ENCODE data around the gene STAG2. TPM values are rescaled to one million over a fixed set of nuclear protein-coding genes. Genes with fewer than 3 reads are reported as not detected.

STAG2 gene
- 61.9 and 70.9 TPM in 2 replicates for total RNA-seq
- polyA plus RNA-seq = 16.5 and 20.3 TPM in 2 replicates

- Histone ChIP-seq H3K9me2 (replicated peaks; ENCODE audit: insufficient read depth) (no peaks in the 10 kb centered on the region), H3K9me3 (ENCODE audit: low read depth) (no peaks in the 10 kb centered on the region), H3K79me2 (peaks cover 47% of the 10 kb centered on the region), H3K36me3 (replicated peaks; ENCODE audit: insufficient read depth, low read depth) (no peaks in the 10 kb centered on the region), H3K4me2 (peak within 1 kb of the TSS; percentile 69), H3K4me3 (peak within 1 kb of the TSS; percentile 80), H3K27me3 (no peaks in the 10 kb centered on the region), H4K20me1 (ENCODE audit: insufficient read depth, poor library complexity, severe bottlenecking) (peaks cover 28% of the 10 kb centered on the region), H2AFZ (peak within 1 kb of the TSS; percentile 67), H3K4me1 (ENCODE audit: insufficient read depth) (peaks cover 5% of the 10 kb centered on the region), H3K27ac (peak within 1 kb of the TSS; percentile 100)
- WGBS (ENCODE audit: low lambda C conversion rate, missing lambda C conversion rate) = 40% methylated on average over 28 of the region's 38 CpGs
- DNase-seq (ENCODE audit: low spot score) = peak; percentile 90
- no peak for TF ChIP-seq EZH2 (IDR thresholded peaks at IDR 0.05; ENCODE audit: borderline replicate concordance)
- TF ChIP-seq CTCF (IDR thresholded peaks at IDR 0.05; ENCODE audit: poor library complexity) = no peak
- no peak for TF ChIP-seq EZH2phosphoT487 (IDR thresholded peaks at IDR 0.05; ENCODE audit: low read depth, severe bottlenecking, unreplicated experiment)
Observed at GRCh38 chrX:123961268-123962005, at the start of gene STAG2. TSS of gene STAG2 (plus strand) at chrX:123961706. CDS start at chrX:124022628, 60,922 bp downstream.

- H3K27ac ChIP-seq = no peak overlapping the region
Observed at GRCh38 chrX:123917069-123917468, 44.4 kb upstream of the STAG2 start.

GRCh38 chrX:123918106-123918721 is 43.3 kb upstream of the STAG2 start:
- no peaks in the 10 kb centered on the region for H3K27me3 ChIP-seq
- H4K20me1 ChIP-seq (ENCODE audit: insufficient read depth, poor library complexity, severe bottlenecking) = no peaks in the 10 kb centered on the region
- H3K4me1 ChIP-seq (ENCODE audit: insufficient read depth) = no peaks in the 10 kb centered on the region
- H2AFZ ChIP-seq = no peak overlapping the region
- H3K27ac ChIP-seq = no peak overlapping the region
- no peak for DNase-seq (ENCODE audit: low spot score)
- no peaks in the 10 kb centered on the region for H3K9me2 ChIP-seq (replicated peaks; ENCODE audit: insufficient read depth)
- H3K4me2 ChIP-seq = no peak overlapping the region
- no peak for TF ChIP-seq EZH2phosphoT487 (IDR thresholded peaks at IDR 0.05; ENCODE audit: low read depth, severe bottlenecking, unreplicated experiment)
- TF ChIP-seq EZH2 (IDR thresholded peaks at IDR 0.05; ENCODE audit: borderline replicate concordance) = no peak
- no peak for TF ChIP-seq CTCF (IDR thresholded peaks at IDR 0.05; ENCODE audit: poor library complexity)
- WGBS (ENCODE audit: low lambda C conversion rate, missing lambda C conversion rate) = 70% methylated on average over 4 of the region's 4 CpGs
- H3K79me2 ChIP-seq = no peaks in the 10 kb centered on the region
- no peaks in the 10 kb centered on the region for H3K9me3 ChIP-seq (ENCODE audit: low read depth)
- H3K36me3 ChIP-seq (replicated peaks; ENCODE audit: insufficient read depth, low read depth) = no peaks in the 10 kb centered on the region
- no peak overlapping the region for H3K4me3 ChIP-seq

More at GRCh38 chrX:123917069-123917468, 44.4 kb upstream of the STAG2 start:
- no peaks in the 10 kb centered on the region for H3K79me2 ChIP-seq
- H3K4me3 ChIP-seq = no peak overlapping the region
- DNase-seq (ENCODE audit: low spot score) = no peak
- no peaks in the 10 kb centered on the region for H4K20me1 ChIP-seq (ENCODE audit: insufficient read depth, poor library complexity, severe bottlenecking)
- no peak overlapping the region for H3K4me2 ChIP-seq
- H3K9me2 ChIP-seq (replicated peaks; ENCODE audit: insufficient read depth) = no peaks in the 10 kb centered on the region
- H3K36me3 ChIP-seq (replicated peaks; ENCODE audit: insufficient read depth, low read depth) = no peaks in the 10 kb centered on the region
- no peaks in the 10 kb centered on the region for H3K4me1 ChIP-seq (ENCODE audit: insufficient read depth)
- H3K27me3 ChIP-seq = no peaks in the 10 kb centered on the region
- no peak overlapping the region for H2AFZ ChIP-seq
- H3K9me3 ChIP-seq (ENCODE audit: low read depth) = no peaks in the 10 kb centered on the region
- no peak for TF ChIP-seq CTCF (IDR thresholded peaks at IDR 0.05; ENCODE audit: poor library complexity)
- no peak for TF ChIP-seq EZH2phosphoT487 (IDR thresholded peaks at IDR 0.05; ENCODE audit: low read depth, severe bottlenecking, unreplicated experiment)
- TF ChIP-seq EZH2 (IDR thresholded peaks at IDR 0.05; ENCODE audit: borderline replicate concordance) = no peak
